Epidermal melanocyte (primary cell): ENCODE results near the gene ARTN.

Experiments used
- DNase-seq: peaks from one replicate; pipeline ENCODE4 v3.0.0; 2011; ENCODE audit warnings: low spot score; ENCODE audit not compliant: insufficient read length

The ARTN gene, protein sequence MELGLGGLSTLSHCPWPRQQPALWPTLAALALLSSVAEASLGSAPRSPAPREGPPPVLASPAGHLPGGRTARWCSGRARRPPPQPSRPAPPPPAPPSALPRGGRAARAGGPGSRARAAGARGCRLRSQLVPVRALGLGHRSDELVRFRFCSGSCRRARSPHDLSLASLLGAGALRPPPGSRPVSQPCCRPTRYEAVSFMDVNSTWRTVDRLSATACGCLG

GRCh38 chr1:43933386-43934100, at the start of gene ARTN:
ARTN (plus strand) TSS chr1:43933801; CDS start chr1:43935657, 1,856 bp downstream.
- no peak for DNase-seq

GRCh38 chr1:43885279-43885801, 48.3 kb upstream of the ARTN start:
- DNase-seq: no peak

DNA sequence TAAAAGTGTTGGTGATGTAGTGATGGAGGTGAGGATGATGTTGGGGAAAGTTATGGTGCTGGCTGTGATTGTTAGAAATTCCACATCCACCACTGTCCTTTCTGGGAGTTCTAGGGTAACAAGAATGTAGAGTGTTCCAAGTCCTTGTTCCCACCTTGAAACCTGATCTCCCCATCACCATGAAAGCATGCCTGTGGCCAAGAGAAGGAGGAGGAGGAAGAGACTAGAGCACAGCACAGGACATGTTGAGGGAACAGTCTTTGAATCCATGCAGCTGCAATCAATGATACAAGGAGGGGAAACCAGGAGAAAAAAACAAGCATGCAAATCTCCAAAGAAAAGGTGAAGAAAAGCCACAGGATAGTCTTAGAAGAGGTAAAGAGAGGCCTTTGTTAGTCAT, 45.9 kb upstream of the ARTN start:
- DNase-seq: no peak

DNA sequence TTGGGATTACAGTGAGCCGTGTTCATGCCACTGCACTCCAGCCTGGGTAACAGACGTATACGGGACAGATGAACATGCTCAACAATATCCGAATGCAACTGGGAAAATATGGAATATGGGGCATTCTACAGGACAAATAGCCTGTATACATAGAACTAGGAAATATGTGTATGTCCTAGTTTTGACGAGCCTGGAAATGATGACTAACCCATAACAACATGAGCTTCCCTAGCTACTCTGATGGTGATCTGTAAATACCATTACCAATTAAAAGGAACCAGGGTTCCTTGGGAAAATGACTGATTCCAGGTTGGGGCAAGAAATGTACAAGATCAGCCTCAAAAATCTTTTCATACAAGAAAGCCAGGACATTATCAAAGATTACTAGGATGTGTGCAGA, 42.8 kb upstream of the ARTN start:
- no peak for DNase-seq

DNA sequence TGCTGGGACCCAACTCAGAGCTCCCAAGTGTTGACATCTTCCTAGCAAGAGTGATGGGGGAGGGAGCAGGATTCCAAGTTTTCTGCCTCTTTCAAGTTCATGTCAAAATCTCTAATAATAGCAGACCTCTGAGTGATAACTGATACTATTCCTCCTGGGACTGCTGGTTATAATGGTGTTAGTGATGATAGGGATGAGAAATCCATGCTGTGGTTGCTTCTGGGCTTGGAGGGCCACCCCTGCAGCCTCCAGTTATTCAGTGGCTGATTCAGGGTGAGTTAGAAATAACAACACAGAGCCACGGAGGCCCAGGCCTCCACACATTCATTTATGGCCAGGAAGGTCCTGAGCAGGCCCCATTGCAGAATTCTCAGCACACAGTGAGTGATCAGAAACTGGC, 40.6 kb upstream of the ARTN start:
- DNase-seq: no peak

DNA sequence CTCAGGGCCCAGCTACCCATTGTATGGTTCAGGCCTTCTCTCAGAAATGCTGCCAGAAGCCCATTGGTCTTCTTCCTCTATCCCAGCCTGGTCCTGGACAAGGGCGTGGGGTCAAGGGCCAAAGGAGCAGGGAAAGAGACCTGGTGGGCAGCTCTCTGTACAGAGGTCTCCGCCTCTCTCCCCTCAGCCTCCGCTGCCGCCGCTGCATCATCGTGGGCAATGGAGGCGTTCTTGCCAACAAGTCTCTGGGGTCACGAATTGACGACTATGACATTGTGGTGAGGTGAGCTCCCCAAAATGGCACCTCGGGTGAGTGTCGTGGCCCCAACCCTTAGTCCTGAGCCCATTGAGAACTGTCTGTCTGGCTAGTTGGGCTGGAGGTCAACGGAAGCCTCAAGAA, 34.6 kb upstream of the ARTN start:
- no peak for DNase-seq

- DNase-seq: no peak
Observed at GRCh38 chr1:43900386-43900785, 33.2 kb upstream of the ARTN start.

- no peak for DNase-seq
Observed at GRCh38 chr1:43901196-43901961, 32.2 kb upstream of the ARTN start.

- DNase-seq: no peak
Observed at GRCh38 chr1:43902058-43902831, 31.4 kb upstream of the ARTN start.

DNA sequence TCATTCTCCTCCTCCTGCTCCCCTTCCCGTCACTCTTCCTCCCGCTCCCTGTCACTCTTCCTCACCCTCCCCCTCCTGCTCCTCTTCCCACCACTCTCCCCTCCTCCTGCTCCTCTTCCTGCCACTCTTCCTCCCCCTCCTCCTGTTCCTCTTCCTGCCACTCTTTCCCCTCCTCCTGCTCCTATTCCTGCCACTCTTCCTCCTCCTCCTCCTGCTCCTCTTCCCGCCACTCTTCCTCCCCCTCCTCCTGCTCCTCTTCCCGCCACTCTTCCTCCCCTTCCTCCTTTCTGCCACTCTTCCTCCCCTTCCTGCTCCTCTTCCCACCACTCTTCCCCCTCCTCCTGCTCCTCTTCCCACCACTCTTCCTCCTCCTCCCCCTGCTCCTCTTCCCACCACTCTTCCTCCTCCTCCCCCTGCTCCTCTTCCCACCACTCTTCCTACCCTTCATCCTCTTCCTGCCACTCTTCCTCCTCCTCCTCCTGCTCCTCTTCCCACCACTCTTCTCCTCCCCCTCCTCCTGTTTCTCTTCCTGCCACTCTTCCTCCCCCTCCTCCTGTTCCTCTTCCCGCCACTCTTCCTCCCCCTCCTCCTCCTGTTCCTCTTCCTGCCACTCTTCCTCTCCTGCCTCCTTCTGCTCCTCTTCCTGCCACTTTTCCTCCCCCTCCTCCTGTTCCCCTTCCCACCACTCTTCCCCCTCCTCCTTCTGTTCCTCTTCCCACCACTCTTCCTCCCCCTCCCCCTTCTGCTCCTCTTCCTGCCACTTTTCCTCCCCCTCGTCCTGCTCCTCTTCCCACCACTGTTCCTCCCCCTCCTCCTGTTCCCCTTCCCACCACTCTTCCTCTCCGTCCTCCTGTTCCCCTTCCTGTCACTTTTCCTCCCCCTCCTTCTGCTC, 28.7 kb upstream of the ARTN start:
- DNase-seq: no peak

DNA sequence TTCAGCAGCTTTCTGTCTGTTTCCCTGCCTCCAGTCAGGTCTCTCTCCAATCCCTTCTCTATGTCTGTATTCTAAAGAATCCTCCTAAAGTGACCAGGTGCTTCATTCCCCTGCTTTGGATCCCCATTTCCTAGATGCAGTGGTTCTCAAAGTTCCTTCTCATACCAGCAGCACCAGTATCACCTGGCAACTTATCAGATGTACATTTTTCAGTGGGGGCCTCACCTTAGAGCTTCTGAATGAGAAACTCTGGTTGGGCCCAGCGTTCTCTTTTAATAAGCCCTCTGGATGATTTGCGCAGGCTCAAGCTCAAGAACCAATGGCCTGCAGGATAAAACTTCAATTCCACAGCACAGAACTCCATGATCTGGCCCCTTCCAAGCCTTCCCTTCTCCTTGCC, 25.4 kb upstream of the ARTN start:
- no peak for DNase-seq

- no peak for DNase-seq
Observed at GRCh38 chr1:43908858-43909257, 24.7 kb upstream of the ARTN start.

- no peak for DNase-seq
Observed at GRCh38 chr1:43910343-43910742, 23.3 kb upstream of the ARTN start.

DNA sequence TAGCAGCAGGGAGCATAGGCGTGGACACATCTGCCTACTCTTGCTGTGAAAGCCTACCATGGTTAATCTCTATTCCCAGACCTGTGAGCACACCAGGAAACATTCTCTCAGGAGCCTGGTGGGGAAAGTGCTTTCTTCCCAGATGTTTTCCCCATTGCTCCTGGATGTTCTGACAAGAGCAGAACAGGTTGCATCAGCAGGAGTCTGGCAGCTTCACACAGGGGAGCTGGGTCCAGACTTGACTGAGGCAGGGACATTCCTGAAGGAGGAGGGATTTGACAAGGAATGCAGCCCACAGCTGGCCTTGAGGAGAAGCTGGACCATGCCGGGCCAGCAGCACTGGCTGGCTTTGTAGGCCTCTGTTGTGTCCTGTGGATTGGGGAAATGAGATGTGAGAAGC, 21.0 kb upstream of the ARTN start:
- DNase-seq: no peak

- DNase-seq: no peak
Observed at GRCh38 chr1:43913051-43913501, 20.5 kb upstream of the ARTN start.

DNA sequence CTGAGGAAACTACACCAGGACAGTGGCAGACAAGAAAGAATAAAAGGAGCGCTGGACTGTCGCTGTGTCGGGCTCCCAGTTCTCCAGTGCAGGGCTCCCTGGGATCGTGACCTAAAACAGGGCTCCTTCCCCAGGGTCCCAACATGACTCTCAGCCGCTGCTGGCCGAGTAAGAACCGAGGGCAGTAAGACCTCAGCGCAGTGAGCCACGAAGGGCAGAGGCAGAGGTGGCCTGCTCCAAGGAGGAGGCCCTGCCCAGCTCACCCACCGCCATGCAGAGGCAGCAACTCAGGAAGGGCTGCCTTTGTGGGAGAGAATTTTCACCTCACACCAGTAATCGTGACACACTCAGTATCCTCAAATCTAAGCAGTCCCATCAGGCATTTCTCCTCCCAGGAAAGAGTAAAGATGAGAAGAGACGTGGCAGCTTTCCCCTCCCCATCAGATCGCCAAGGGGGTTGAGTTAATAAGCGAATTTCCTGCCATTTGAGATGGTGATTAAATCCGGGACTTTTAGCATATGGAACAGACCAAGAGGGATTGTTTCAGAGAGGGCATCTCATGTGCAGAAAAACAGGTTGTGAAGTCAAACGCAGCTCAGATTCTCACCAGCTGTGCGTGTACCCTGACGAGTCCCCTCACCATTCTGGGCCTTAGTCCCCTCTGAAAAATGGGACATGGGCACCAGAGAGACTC, 19.8 kb upstream of the ARTN start:
- no peak for DNase-seq

DNA sequence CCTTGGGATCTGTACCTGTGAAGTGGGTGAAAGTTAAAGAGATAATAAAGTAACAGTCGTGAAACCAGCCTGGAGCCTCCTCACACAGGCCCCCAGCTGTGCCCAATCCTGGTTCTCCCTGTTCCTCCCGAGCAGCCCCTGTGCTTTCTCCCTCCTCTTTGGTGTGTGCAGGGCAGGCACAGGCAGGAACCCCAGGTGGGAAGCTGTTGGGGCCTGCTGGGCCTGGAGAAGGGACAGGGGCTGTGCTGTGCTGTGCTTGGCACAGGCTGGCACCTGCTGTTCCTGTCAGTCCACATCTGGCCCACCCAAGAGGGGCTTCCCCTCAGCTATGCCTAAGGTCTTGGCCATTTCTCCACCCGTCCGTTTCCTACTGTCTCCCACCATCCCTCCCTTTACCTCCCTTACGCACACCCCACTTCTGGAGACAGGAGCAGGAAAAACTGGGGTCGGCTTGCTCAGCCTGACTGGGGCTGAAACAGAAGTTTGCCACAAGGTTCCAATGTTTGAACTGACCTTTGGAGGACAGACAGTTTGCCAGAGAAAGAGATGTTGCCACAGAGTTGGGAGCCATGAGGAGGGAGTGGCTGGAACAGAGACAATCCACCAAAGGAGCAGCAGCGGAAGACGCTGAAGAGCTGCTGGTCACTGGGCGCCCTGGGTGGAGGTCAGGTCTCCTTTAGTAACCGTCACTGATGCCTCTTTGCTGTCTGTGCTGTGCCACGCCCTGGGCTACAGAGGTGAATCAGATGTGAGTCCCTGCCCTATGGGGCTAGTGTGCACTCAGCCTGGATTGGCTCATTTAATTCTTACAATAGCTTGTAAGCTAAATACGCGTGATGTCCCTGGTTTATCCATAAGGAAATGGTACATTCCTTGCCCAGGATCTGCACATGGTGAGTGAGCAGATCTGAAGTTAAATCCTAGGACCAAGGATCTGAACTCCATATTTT, 18.8 kb upstream of the ARTN start:
- DNase-seq: no peak

- DNase-seq: no peak
Observed at GRCh38 chr1:43919906-43920305, 13.7 kb upstream of the ARTN start.

- DNase-seq: no peak
Observed at GRCh38 chr1:43921022-43921421, 12.6 kb upstream of the ARTN start.
